ENCODE results near the gene ARHGEF10L.

DNA sequence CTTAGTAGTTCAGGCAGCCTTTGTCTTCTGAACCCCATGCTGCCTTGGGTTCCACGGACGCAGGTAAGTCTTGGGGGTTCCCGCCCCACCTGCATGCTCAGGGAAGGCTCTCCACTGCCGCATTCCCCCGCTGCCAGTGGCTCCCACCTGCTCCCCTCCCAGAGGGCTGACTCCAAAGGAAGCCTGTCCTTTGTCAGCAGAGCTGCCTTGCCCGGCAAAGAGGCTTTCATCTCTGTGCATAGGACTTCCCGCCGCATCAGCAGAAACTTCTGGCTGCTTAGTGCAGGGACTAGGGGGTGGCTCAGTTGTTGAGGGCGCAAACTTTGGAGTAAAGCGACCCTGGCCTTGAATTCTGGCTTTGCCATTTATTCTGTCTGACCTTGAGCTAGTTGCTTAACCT, 190.4 kb downstream of the ARHGEF10L start:
- TF ChIP-seq, protein P1, sequence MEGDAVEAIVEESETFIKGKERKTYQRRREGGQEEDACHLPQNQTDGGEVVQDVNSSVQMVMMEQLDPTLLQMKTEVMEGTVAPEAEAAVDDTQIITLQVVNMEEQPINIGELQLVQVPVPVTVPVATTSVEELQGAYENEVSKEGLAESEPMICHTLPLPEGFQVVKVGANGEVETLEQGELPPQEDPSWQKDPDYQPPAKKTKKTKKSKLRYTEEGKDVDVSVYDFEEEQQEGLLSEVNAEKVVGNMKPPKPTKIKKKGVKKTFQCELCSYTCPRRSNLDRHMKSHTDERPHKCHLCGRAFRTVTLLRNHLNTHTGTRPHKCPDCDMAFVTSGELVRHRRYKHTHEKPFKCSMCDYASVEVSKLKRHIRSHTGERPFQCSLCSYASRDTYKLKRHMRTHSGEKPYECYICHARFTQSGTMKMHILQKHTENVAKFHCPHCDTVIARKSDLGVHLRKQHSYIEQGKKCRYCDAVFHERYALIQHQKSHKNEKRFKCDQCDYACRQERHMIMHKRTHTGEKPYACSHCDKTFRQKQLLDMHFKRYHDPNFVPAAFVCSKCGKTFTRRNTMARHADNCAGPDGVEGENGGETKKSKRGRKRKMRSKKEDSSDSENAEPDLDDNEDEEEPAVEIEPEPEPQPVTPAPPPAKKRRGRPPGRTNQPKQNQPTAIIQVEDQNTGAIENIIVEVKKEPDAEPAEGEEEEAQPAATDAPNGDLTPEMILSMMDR (conservative IDR thresholded peaks at IDR 0.05) = no peak
- no peak for TF ChIP-seq EZH2 (IDR thresholded peaks at IDR 0.05; ENCODE audit: low read depth)
